Prostate gland (tissue), 2 donors: ENCODE measurements around the gene BST1. TPM values are rescaled to one million over a fixed set of nuclear protein-coding genes. Genes with fewer than 3 reads are reported as not detected.

Experiments used
- DNase-seq: peaks from one replicate; pipeline ENCODE4 v3.0.0-alpha.2; 2019; ENCODE audit warnings: low spot score
- H3K27ac ChIP-seq, 2 donors: fragments of 200-600 bp; sonication (generic); 2 replicates each; pipeline ENCODE4 v1.5.1; 2017 to 2019
- H3K27me3 ChIP-seq: fragments of 200-600 bp; sonication (generic); replicated peaks from 2 replicates; pipeline ENCODE4 v1.5.1; 2019; ENCODE audit not compliant: insufficient read depth
- H3K36me3 ChIP-seq, 2 donors: fragments of 200-600 bp; sonication (generic); 1 replicate in 1 of 2; 2 replicates in 1 of 2; pipeline versions ENCODE4 v1.5.1 to v1.8.1; 2017 to 2019
- H3K4me1 ChIP-seq: fragments of 200-600 bp; sonication (generic); replicated peaks from 2 replicates; pipeline ENCODE4 v1.5.1; 2019
- H3K4me3 ChIP-seq, 2 donors: fragments of 200-600 bp; sonication (generic); 2 replicates each; pipeline ENCODE4 v1.5.1; 2017 to 2019
- H3K9me3 ChIP-seq: fragments of 200-600 bp; sonication (generic); 2 replicates; pipeline ENCODE4 v1.5.1; 2017
- POLR2A ChIP-seq: fragments of 450-650 bp; IDR thresholded peaks from one replicate; pipeline ENCODE4 v1.6.1; 2016; ENCODE audit warnings: antibody characterized with exemption, mild to moderate bottlenecking
- POLR2AphosphoS5 ChIP-seq: sonication (generic); formaldehyde crosslinking; IDR thresholded peaks from one replicate; pipeline ENCODE4 v1.6.1; 2017; ENCODE audit warnings: antibody characterized with exemption
- WGBS: methylation state at CpG from one replicate; pipeline ENCODE4 v1.1.5; 2018; 5-methylcytosine and 5-hydroxymethylcytosine counted together
- intact Hi-C: fragments of 100-400 bp; cut with DNase I; formaldehyde crosslinking; loops from one replicate; pipeline ENCODE4 v1.14.2; 2022
- total RNA-seq, 2 donors: library from RNA; depleted of rRNA; stranded (reverse); fragments of >200 nt; gene quantifications; one replicate each; pipeline ENCODE4 v1.1.0, GENCODE V29; 2016
- TF ChIP-seq, protein P1 (sequence below), 4 experiments: fragments of 200-600 bp in 2 of 4; fragments of 450-650 bp in 2 of 4; sonication (generic) in 2 of 4; IDR thresholded peaks; 1 replicate in 3 of 4; 2 replicates in 1 of 4; pipeline ENCODE4 v1.5.1; 2016 to 2019; ENCODE audit warnings: antibody characterized with exemption in 4 of 4, mild to moderate bottlenecking in 2 of 4, moderate library complexity in 2 of 4

The BST1 gene
- total RNA-seq, 2 donors from 2014 or later = 1.1 to 2.3 TPM

DNA sequence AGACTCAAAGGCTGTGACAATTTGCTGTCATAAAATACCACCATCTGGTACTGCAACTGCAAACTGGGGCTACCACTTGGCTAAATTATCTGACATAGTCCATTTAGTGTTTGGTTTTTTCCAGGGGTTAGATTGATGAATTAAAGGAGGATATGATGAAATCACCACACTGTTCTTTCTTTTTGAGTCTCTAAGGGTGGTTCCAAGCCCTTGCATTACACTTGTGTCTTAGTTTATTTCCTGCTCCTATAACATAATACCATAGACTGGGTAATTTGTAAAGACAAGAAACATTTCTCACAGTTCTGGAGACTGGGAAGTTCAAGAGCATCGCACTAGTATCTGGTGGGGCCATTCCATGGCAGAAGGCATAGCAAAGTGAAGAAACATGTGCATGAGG, 43.2 kb downstream of the BST1 start:
- no peak for TF ChIP-seq POLR2AphosphoS5
- TF ChIP-seq POLR2A = no peak
- TF ChIP-seq, protein P1, sequence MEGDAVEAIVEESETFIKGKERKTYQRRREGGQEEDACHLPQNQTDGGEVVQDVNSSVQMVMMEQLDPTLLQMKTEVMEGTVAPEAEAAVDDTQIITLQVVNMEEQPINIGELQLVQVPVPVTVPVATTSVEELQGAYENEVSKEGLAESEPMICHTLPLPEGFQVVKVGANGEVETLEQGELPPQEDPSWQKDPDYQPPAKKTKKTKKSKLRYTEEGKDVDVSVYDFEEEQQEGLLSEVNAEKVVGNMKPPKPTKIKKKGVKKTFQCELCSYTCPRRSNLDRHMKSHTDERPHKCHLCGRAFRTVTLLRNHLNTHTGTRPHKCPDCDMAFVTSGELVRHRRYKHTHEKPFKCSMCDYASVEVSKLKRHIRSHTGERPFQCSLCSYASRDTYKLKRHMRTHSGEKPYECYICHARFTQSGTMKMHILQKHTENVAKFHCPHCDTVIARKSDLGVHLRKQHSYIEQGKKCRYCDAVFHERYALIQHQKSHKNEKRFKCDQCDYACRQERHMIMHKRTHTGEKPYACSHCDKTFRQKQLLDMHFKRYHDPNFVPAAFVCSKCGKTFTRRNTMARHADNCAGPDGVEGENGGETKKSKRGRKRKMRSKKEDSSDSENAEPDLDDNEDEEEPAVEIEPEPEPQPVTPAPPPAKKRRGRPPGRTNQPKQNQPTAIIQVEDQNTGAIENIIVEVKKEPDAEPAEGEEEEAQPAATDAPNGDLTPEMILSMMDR (IDR thresholded peaks at IDR 0.05) = no peak
- Histone ChIP-seq H3K27me3 (no peaks in the 10 kb centered on the region), H3K9me3 (no peaks in the 10 kb centered on the region), H3K36me3 (no peaks in the 10 kb centered on the region), H3K27ac (no peak overlapping the region), H3K4me3 (no peak overlapping the region), H3K4me1 (no peaks in the 10 kb centered on the region)
- intact Hi-C loops = no loop called here
- DNase-seq = no peak
- 93% methylated on average over 1 of the region's 1 CpG for WGBS

DNA sequence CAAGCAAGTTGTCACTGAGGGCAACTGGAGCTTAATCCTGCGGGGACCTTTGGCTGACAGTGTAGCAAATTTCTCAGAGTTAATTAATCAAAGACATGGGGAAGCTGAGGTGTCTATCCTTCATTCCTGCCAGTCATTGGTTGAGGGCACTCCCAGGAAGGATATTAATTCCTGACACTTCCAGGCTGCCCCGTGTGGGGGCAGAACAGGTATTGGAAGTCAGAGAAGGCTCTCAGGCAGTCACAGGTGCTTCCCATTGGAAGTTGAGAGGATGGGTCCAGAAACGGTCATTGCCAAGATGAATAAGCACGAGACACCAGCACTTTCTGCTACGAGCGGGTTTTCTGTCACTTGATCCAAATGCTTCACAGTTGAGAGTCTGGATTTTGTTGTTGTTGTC, 46.1 kb downstream of the BST1 start:
- H3K36me3 ChIP-seq = no peaks in the 10 kb centered on the region
- no peak overlapping the region for H3K27ac ChIP-seq
- H3K27me3 ChIP-seq = no peaks in the 10 kb centered on the region
- TF ChIP-seq POLR2AphosphoS5 (no peak), POLR2A (no peak)
- TF ChIP-seq, protein P1 (IDR thresholded peaks at IDR 0.05) = no peak
- DNase-seq = no peak
- H3K4me1 ChIP-seq = no peaks in the 10 kb centered on the region
- H3K9me3 ChIP-seq = no peaks in the 10 kb centered on the region
- H3K4me3 ChIP-seq = no peak overlapping the region
- intact Hi-C loops = no loop called here
- 67% methylated on average over 6 of the region's 6 CpGs for WGBS

DNA sequence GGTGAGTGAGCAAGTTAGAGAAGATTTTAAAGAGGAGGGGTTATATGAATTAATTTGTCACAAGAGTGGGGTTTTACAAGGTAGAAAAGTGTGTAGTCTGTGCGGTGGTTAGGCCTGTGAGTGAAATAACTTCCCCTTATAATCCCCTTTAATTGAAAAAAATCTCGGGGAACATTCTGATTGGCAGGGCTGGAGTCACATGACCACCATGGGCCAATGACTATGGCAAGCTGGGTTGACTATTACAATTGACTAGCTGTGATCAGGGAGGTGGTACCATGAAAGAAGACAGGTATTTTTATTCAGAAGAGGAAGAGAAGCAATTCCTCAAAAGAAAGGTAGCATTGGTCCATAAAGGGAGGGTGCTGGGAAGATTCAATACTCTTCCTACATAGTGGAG, 48.3 kb downstream of the BST1 start:
- no peak overlapping the region for H3K4me3 ChIP-seq
- H3K27me3 ChIP-seq = no peaks in the 10 kb centered on the region
- TF ChIP-seq, protein P1 (IDR thresholded peaks at IDR 0.05) = no peak
- TF ChIP-seq POLR2A = no peak
- no peak for TF ChIP-seq POLR2AphosphoS5
- no peak overlapping the region for H3K27ac ChIP-seq
- H3K4me1 ChIP-seq = no peaks in the 10 kb centered on the region
- H3K36me3 ChIP-seq = no peaks in the 10 kb centered on the region
- WGBS = 94% methylated on average over 2 of the region's 2 CpGs
- intact Hi-C loops = no loop called here
- H3K9me3 ChIP-seq = no peaks in the 10 kb centered on the region
- DNase-seq = no peak

DNA sequence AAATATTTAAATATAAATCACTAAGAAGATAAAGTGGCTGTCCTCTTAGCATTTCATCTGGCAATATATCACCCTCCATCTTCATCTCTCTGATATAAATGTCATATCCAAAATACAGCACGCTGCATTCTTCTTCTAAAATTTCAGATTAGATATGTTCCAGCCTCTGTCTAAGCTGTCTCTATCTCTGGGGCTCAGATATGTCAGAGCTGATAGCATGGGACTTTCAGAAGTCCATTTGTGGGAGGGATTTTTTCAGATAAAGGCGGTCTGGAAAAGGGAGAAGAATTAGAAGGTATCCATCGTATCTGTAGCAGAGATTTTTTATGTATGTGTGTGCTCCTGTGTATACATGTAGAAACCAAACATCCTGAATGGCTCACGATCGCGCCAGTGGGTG, 50.2 kb downstream of the BST1 start:
- WGBS = 84% methylated on average over 6 of the region's 6 CpGs
- TF ChIP-seq POLR2A = no peak
- H3K9me3 ChIP-seq = no peaks in the 10 kb centered on the region

DNA sequence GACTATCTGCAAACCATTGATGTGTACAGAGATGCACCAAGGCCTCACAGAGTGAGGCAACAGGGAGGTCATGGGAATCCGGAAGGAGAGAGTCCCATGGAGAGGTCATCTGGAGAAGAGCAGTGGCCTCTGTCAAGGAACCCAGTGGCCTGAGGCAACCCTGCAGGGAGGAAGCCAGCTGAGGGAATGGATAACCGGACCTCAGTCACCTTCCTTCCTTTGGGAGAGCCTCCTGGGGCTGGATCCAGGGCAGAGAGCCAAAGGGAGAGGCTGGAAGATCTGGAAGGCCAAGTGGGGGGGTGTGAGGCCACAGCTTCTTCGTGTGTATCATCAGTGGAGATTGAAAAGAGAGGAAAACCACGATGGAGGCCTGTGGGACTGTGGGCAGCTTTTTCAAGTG, 50.9 kb downstream of the BST1 start:
- H3K4me3 ChIP-seq = no peak overlapping the region
- no peaks in the 10 kb centered on the region for H3K4me1 ChIP-seq
- no peak for DNase-seq
- intact Hi-C loops = no loop called here
- no peaks in the 10 kb centered on the region for H3K27me3 ChIP-seq
- H3K27ac ChIP-seq = no peak overlapping the region
- no peaks in the 10 kb centered on the region for H3K36me3 ChIP-seq
- TF ChIP-seq POLR2A (no peak), POLR2AphosphoS5 (no peak)
- TF ChIP-seq, protein P1 (IDR thresholded peaks at IDR 0.05) = no peak
- H3K9me3 ChIP-seq = no peaks in the 10 kb centered on the region
- WGBS = 56% methylated on average over 4 of the region's 4 CpGs

More for the DNA sequence above, 50.2 kb downstream of the BST1 start:
- intact Hi-C loops = no loop called here
- H3K36me3 ChIP-seq = no peaks in the 10 kb centered on the region
- H3K4me1 ChIP-seq = no peaks in the 10 kb centered on the region
- H3K27ac ChIP-seq = no peak overlapping the region
- H3K27me3 ChIP-seq = no peaks in the 10 kb centered on the region
- no peak for DNase-seq
- no peak overlapping the region for H3K4me3 ChIP-seq
